ENCODE data around the gene UBE2E2.

UBE2E2 gene

DNA sequence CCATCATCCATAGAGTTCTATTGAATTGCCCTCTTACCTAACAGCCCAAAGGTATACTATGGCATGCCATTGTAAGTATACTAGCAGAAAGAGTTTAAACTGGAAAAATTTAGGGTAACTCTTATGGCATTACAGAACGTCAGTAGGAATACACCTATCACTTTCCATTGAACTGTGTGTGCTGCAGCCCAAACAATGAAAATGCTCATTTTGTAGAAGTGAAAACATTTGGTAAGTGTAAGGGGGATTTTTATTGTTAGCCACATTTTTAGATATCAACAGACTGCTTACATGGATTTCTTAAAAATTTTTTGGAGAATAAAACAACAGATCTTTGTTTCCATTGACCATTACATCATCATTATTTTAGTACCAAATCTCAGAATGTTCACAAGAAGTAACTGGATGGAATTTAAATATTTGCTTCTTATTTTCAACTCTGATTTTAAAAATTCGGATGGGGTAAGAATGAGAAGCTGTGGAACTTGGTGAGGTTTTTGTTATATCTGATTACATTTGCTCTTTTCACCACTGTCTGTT, 245.9 kb downstream of the UBE2E2 start:
- DNase-seq = no peak

GRCh38 chr3:23450051-23450450, 246.9 kb downstream of the UBE2E2 start:
- DNase-seq = no peak

DNA sequence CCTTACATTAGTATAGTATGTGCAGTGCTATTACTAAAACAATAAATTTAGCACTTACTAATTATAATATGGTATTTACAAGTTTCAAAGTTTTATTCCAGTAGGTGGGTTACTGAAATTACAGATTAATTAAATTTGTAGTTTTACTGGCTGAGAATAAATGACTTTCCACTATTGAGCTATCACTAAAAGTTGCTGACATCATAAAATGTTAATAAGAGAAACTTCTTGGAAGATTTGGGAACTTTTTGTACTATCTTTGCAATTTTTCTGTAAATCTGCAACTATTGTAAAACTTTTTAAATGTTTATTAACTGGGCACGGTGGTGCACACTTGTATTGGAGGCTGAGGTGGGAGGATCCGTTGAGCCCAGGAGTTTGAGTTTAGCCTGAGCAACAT, 247.7 kb downstream of the UBE2E2 start:
- DNase-seq = no peak

DNA sequence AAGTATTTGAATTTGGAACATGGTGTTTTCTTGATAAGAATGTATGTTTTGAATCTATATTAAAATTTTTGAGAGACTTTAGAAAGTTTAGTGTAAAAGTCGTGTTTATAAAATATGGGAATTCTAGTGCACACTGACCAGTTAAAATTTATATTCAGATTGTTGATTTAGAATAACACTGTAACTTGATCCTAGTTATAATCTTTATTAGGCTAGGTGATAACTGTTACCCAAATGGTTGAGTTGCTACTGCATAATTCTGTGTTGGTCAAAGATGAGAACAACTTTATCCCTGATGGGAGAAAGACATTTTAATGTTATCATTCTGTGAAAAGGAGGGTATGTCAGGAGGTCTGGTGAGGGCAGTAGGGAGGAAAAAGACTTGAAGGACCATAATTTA, 249.3 kb downstream of the UBE2E2 start:
- DNase-seq = no peak

GRCh38 chr3:23455084-23455483, 252.0 kb downstream of the UBE2E2 start:
- DNase-seq = no peak

- DNase-seq = no peak
Observed at GRCh38 chr3:23455775-23456174, 252.6 kb downstream of the UBE2E2 start.

GRCh38 chr3:23457697-23458096, 254.6 kb downstream of the UBE2E2 start:
- no peak for DNase-seq

GRCh38 chr3:23459465-23459864, 256.3 kb downstream of the UBE2E2 start:
- DNase-seq = no peak

- no peak for DNase-seq
Observed at GRCh38 chr3:23459889-23460546, 256.9 kb downstream of the UBE2E2 start.

DNA sequence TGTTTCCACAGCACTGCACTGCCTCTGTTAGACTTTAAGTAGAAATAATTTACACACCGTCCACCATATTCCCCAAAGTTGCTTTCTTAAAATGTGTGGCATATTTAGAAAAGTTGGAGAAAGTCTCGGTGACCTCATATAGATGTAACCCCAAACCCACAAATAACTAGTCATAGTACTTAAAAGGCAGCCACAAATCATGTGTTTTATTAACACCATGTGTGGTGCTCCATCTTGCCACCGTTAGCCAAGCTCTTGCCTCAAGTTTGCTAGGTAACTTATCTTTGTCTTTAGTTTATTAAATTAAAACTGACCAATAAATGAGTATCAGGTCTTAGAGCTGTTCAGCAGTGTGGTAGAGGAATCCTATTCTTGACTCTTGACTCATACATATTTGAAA, 257.9 kb downstream of the UBE2E2 start:
- no peak for DNase-seq

DNA sequence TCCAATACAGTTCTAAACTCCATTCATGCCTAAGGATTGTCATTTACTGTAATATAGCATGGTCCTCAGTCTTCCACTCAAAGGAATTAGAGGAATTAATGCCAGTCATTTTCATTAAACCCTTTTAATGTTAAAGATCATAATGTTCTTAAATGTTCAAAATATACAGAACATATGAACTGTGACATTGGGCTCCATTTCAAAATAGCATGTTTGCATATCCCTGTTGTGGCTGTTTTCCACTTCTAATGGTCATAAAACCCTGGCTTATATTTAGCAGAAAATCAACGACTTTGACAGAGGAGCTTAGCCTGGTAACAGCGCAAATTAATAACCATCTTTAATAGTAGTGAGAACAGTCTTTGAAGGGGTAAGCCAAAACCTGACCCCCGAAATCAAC, 260.7 kb downstream of the UBE2E2 start:
- DNase-seq = no peak

GRCh38 chr3:23465569-23465968, 262.4 kb downstream of the UBE2E2 start:
- no peak for DNase-seq

DNA sequence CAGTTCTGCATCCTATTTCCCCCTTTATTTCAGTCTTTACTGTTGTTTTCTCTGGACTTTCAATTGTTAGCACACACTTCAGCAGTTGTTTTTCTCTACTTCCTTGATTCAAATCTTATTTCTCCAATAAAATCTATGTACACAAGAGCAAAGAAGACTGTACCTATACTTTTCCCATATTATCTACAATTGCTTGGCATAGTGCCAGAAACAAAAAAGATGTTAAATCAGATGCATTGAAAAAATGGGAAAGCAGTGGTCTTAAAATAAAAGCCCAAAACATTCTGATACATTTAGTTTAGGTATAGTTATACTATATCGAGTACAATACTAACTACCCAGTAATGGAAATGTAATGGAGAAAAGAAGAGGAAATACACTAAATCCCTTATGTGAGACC, 265.1 kb downstream of the UBE2E2 start:
- no peak for DNase-seq

- no peak for DNase-seq
Observed at GRCh38 chr3:23474580-23475357, 271.6 kb downstream of the UBE2E2 start.

DNA sequence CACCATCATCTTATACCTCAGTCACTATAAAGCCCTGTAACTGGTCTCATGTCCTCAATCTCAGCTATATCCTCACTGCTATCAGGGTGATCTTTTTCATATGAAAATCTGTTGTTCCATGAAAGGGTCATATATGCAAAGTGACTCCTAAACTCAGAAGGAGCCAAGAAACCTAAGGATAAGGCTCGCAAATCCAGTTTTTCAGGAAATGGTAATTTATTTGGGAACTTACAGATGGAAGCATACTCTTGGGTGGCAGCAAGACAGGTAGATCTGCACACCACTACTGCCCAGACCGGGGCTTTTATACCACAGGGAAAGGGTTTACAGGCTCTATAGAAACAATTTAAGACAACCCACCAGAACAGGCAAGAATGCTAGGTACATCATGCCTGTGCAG, 272.3 kb downstream of the UBE2E2 start:
- DNase-seq = no peak

- DNase-seq = no peak
Observed at GRCh38 chr3:23479026-23479425, 275.9 kb downstream of the UBE2E2 start.

DNA sequence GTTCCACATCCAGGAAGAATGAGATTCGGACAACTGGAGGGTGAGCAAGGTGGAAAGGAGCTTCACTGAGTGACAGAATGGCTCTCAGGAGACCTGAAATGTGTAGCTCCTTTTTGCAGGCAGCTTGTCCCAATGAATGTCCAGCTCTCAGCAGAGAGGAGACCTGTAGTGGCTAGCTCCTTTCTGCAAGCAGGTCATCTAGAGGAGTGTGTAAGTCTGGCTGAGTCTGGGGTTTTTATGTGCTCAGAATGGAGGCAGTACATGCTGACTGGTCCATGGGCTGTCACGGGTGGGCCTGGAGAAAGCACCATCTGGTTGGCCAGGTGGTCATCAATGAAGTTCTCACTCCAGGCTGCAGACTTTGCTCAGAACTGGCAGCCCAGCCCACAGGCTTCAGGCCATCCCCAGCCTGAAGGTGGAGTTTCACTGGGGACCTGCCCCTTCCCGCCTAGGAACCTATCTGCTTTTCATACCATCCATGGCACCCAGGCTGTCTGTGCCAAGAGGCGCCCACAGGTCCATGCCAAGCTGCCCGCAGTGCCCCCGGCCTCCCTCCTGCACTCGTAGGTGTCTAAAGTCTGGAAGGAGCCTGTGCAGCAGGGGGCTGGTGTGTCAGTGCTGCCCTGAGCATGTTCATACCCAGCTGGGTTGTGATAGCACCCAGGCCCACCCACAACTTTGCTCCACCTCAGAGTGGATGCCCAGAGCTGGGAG, 276.6 kb downstream of the UBE2E2 start:
- no peak for DNase-seq

DNA sequence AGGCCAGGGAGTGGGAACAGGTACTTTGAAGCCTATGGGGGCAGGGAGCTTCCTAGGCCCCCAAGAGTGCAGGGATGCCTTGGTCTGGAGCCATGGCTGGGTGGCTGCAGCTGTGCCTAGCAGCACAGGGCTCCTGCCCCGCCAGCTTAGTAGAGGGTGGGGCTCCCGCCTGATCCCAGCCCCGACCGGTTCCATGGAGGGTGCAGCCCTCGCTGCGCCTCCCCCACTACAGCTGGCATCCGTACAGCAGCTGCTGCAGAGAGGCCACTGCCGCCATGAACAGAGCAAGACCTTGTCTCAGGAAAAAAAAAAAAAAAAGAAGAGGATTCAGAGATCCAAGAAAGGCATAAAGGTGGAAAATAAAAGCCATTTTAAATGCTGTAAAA, 277.2 kb downstream of the UBE2E2 start:
- DNase-seq = no peak

DNA sequence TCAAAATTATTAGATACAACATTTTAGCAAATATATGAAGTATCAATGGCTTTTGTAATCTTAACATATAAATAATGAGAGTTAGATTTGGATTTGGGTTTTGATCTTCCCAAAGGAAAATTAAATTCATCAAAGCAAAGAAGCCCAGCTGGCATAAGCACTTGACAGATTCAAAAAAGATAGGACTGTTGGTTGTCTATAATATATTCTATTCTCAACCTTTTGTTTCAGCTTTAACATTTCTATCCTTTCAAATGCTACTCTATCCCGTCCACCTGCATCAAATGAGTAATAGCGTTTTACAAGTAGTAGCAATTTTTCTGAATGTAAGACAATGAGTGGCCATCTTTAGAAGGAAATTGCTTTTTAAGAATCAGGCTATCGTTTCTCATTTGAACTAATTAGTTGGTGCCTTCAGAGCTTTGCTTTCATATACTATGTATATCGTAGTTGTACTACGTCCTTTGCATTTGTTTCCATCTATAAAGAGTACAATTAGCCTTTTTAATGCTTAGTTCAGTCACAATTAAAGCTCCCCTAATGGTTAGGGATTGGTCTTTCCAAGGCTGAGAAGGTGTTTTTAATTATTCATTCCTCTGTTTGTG, 278.0 kb downstream of the UBE2E2 start:
- DNase-seq = no peak

DNA sequence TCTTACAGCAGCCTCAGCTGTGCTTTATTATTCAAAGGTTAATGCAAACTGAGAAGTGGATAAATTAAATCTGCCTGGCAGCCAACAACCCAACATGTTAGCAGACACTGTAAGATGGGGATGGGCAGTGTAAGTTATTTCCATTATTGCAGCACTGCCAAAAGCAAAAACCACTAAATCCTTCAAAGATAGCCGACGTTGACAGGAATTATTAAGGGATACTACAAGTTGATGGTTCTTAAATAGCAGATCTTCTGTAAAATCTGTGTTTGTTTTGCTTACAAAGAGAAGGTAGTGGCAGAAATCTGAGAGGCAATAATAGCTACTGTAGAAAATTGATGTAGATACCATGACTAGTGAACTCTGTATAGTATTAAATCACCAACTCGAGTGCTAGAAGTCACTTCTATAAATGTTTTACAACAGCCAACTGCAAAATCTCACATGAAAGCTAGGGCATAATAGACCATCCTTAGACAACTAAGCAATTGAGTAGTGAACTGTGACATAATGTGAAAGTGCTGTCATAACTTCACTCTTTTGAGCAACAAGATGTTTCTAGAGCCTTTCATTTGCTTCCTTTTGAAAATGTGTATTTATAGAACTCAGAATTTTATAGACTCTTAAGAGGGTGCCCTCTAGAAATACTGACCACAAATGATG, 278.6 kb downstream of the UBE2E2 start:
- DNase-seq = no peak

- DNase-seq = no peak
Observed at GRCh38 chr3:23484386-23484785, 281.3 kb downstream of the UBE2E2 start.

DNA sequence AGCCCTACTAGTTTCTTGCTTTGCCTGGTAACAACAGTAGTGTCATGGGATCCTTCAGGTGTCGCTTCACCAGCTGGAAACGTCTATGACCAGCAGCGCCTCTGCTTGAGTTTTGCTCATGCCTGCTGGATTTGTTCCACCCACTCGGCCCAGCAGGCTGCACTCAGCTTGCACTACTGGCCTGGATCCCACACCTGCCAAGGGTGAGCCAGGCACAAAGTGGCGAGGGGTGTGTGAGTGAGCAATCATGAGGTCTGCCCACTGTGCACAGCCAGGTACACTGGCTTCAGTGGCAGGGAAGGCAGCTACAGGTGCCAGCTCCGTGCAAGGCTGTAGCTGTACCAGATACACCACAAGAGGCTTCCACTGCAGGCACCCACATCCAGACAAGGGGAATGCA, 282.8 kb downstream of the UBE2E2 start:
- no peak for DNase-seq

DNA sequence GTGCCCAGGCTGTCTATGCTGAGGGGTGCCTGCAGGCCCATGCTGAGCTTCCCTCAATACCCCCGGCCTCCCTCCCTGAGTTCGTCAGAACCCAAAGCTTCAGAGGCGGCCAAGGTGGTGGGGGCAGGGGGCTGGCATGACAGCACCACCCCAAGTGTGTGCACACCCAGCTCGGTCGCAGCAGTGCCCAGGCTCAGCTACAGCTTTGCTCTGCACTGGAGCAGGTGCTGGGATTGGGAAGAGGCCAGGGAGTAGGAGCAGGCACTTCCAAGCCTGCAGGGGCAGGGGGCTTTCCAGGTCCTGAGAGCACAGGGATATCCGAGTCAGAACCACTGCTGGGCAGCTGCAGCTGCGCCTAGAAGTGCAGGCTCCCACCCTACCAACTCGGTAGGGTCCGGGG, 283.9 kb downstream of the UBE2E2 start:
- no peak for DNase-seq
